Measurements from ENCODE around the gene SBK3.
"Not testable (repeated sequence)": the region's sequence is repeated elsewhere in the genome, so short reads cannot be mapped to it uniquely, and the experiment has no call there.

SBK3 gene

DNA sequence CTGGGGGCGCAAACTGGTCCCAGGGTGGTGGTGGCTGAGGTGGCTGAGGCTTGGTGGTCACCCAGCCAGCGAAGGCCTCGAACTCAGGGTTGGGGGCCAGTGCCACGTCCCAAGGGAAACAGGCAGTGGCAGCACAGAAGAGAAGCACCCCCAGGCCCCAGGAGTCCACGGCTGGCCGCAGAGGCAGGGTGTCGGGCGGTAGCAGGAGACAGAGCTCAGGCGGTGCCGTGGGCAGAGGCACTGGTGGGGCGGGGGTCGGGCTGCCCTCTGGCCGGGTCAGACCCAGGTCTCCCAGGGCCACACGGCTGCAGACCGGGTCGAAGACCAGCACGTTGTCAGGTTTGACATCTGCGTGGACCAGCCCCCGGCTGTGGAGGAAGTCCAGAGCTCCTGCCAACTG, 4.3 kb downstream of the SBK3 start:
- DNase-seq (ENCODE audit: low read depth in 2 of 3, low spot score in 1 of 3) = no peak

DNA sequence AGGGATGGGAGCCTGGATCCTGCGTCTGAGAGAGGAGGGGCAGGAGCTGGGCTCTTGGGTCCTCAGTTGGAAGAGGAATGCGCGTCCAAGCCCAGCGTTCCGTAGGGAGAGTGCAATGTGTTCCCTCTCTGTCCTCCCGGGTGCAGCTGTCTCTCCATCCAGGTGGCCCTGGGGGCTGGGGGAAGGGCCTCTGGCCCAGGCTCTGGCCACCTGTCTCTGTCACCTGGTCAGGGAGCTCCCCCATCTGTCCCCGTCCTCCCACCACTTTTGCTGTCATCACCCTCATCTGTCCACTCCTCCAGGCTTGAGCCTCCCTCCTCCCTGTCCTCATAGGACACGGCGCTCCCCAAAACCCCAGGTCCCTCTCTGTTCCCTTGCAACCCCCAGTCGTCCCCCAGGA, 4.7 kb downstream of the SBK3 start:
- no peak for DNase-seq (ENCODE audit: low read depth in 2 of 3, low spot score in 1 of 3)

DNA sequence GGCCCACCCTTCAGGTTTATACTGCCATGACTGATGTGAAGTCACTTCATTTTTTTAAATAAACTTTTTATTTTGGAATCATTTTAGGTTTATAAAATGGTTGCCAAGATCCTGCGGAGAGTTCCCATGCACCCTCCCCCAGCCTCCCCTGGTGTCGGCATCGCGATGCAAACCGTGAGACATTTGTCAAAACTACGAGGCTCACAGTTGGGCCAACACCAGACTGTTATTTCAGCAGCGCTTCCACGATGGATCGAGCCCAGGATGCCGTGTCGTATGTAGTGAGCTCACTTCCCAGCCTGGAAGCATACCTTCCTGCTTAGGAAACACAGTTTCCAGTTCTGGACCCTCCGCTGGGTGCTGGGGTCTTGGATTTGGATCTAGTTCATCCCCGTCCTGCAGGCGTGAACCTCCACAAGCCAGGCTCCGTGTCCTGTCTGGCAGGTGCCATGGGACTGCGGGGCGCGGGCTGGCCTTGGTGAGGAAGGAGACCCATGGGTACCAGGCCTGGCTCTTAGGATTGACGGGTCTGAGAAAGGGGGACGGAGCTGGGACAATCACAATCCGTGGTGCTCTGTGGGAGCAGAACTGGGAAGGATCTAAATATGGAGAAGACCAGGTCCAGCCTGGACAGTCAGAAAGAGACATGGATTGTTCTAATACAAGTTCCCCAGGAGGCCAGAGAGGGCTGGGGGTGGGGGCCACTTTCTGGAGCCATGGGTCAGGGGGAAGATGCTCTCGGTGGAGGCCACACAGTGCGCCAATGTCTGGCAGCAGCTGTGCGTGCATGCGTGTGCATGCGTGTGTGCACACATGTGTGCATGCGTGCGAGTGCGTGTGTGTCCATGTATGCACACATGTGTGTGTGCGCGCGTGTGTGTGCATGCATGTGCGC, 6.0 kb downstream of the SBK3 start:
- no peak for DNase-seq (ENCODE audit: low read depth in 2 of 3, low spot score in 1 of 3)

DNA sequence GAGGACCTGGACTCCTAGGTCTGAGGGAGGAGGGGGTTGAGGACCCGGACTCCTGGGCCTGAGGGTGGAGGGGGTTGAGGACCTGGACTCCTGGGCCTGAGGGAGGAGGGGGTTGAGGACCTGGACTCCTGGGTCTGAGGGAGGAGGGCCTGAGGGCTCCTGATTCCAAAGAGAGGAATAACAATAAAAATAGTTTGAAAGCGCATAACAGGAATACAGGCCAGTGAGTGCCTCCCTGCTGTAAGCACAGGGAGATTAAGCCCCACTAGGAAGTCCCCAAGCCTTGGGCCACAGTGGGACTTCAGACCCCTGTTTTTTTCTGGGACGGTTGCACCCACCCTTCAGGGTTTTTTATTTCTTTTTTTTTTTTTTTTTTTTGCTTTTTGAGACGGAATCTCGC, 7.2 kb downstream of the SBK3 start:
- no peak for DNase-seq (ENCODE audit: low read depth in 2 of 3, low spot score in 1 of 3)

DNA sequence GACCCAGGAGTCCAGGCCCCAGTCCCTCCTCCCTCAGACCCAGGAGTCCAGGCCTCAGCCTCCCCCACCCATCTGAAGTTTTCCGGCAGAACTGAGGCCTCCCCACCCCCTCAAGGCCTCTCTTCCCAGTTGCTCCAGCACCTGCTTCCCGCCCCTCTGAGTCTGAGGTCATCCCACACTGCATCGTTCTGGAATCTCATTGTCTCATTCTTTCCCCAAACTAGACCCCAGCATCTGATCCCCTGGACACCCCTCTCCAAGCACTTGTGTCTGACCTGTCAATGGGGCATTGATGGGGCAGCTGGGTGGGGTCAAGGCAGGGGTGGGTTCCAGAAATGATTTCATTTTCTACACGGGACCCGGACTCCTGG, 7.6 kb downstream of the SBK3 start:
- DNase-seq (ENCODE audit: low read depth in 2 of 3, low spot score in 1 of 3) = no peak

DNA sequence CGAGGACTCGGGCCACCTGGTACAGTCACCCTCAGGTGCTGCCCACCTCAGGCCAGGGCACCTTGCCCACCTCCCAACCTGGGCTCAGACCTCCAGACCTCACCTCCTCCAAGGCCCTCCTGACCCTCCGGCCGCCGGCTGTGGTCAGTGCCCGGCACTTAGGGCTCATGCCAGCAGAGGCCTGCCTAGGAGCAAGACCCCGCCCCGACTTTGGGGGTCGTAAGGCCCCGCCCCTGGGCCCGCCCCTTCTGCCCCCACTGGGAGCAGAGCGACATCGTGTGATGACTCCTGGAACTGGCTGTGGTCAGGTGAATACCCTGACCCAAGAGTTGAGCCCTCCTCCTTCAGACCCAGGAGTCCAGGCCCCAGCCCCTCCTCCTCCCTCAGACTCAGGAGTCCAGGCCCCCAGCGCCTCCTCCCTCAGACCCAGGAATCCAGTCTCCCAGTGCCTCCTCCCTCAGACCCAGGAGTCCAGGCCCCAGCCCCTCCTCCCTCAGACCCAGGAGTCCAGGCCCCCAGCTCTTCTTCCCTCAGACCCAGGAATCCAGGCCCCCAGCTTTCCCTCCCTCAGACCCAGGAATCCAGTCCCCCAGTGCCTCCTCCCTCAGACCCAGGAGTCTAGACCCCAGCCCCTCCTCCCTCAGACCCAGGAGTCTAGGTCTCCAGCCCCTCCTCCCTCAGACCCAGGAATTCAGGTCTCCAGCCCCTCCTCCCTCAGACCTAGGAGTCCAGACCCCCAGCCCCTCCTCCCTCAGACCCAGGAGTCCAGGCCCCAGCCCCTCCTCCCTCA, 8.2 kb downstream of the SBK3 start, which contains the start of gene SBK2:
Gene SBK2, minus strand, starts transcription at position 183 of the 790 bp plus-strand sequence. CDS start 839 bp downstream, outside the sequence.
- DNase-seq (ENCODE audit: low read depth in 2 of 3, low spot score in 1 of 3) = no peak

DNA sequence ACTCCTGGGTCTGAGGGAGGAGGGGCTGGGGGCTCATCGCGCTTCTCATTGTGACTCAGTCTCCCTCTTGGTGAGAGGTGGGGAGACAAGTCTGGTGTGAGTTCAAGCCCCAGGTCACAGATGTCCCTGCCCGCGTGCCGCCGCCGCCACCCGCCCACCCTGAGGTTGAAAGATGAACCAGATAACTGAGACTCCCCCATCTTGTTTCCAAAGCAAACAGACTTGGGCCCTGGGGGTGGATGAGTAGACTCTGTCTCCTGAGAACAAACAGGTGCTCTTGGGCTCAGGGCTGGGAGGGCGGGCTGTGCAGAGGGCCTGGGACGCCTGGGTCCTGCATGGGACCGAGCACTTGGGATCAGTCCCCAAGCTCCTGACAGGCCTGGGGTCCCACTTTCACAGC, 9.0 kb downstream of the SBK3 start:
- DNase-seq (ENCODE audit: low read depth in 2 of 3, low spot score in 1 of 3) = no peak

DNA sequence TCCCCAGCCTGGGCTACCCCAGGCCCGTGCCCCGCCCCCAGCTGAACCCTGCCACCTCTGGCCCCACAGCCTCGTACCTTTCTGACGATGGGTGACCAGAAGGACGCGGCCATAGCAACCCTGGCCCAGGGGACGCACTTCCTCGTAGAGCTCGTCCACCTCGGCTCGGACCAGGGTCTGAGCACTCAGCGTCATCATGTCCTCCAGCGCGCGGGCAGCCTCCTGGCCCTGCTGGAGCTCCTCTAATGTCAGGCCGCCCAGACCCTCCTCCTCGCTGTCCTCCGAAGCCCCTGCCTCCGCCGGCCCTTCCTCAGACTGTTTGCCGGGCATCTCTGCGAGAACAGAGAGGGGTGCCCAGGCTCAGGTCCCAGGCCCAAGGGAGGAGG, 9.4 kb downstream of the SBK3 start:
- DNase-seq (ENCODE audit: low read depth in 2 of 3, low spot score in 1 of 3) = no peak

GRCh38 chr19:55535173-55535964, 10.0 kb downstream of the SBK3 start:
- no peak for DNase-seq (ENCODE audit: low read depth in 2 of 3, low spot score in 1 of 3)

DNA sequence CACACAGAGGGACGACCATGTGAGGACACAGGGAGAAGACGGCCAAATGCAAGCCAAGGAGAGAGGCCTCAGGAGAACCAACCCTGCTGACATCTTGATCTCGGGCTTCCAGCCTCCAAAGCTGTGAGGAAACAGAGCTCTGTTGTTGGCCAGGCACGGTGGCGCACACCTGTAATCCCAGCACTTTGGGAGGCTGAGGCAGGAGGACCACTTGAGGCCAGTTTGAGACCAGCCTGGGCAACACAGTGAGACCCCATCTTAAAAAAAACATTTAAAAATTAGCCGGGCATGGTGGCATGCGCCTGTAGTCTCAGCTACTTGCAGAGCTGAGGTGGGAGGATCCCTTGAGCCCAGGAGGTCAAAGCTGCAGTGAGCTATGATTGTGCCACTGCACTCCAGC, 11.1 kb downstream of the SBK3 start:
- DNase-seq (ENCODE audit: low read depth in 2 of 3, low spot score in 1 of 3) = not testable (repeated sequence)

- DNase-seq (ENCODE audit: low read depth in 2 of 3, low spot score in 1 of 3) = no peak
Measured at GRCh38 chr19:55530996-55531395, 14.3 kb downstream of the SBK3 start.

DNA sequence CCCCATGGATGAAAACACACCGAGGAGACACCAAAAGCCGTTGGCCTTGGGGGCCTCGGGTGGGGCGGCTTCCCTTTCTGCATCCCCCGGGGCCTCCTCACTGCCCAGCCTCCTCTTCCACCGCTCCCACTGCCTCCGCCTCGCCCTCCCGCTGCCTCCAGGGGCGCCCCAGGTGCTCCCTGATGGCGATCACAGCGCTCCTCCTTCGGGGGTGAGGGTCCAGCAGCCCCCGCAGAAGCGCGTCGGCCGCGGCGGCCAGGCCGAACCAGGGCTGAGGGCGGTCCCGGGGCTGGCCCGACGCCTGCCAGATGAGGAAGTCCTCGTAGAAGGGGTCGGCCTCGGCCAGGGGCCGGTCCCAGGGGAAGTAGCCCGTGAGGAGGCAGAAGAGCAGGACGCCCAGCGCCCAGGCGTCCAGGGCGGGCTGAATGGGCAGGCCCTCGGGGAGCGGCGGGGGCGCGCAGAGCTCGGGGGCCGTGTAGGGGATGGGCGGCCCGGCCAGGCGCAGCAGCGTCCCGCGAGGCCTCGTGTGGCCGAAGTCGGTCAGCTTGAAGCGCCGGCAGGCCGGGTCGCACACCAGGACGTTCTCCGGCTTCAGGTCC, 15.6 kb downstream of the SBK3 start:
- DNase-seq (ENCODE audit: low read depth in 2 of 3, low spot score in 1 of 3) = no peak

DNA sequence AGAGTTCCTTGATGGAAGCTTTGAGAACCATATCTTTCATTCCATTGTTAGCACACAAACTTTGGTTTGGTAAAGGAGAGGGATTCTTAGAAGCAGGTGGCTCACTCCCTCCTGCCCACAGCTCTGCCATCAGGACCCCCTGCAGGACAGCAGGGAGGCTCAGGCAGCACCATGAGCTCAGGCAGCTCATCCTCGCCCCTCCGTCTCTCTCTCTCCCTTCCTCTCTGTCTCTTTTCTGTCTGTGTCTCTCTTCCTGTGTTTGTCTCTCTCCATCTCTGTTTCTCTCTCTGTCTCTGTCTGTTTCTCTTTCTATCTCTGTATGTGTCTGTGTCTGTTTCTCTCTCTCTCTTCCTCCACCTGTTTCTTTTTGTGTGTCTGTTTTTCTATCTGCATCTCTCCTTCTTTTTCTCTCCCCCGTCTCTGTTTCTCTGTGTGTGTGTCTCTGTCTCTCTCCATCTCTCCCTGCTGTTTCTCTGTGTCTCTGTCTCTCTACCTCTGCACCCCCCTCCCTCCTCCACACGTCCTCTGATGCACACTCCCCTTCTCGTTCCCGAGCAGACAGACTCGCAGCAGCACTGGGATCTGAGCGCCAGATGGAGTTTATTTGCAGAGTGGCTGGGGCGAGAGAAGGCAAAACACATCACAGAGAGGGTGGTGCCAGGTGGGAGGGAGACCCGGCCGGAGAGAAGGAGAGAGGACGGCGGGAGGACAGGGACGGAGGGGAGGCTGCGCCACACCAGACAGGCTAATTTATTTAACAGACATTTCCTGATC, 17.1 kb downstream of the SBK3 start:
- DNase-seq (ENCODE audit: low read depth in 2 of 3, low spot score in 1 of 3) = no peak

DNA sequence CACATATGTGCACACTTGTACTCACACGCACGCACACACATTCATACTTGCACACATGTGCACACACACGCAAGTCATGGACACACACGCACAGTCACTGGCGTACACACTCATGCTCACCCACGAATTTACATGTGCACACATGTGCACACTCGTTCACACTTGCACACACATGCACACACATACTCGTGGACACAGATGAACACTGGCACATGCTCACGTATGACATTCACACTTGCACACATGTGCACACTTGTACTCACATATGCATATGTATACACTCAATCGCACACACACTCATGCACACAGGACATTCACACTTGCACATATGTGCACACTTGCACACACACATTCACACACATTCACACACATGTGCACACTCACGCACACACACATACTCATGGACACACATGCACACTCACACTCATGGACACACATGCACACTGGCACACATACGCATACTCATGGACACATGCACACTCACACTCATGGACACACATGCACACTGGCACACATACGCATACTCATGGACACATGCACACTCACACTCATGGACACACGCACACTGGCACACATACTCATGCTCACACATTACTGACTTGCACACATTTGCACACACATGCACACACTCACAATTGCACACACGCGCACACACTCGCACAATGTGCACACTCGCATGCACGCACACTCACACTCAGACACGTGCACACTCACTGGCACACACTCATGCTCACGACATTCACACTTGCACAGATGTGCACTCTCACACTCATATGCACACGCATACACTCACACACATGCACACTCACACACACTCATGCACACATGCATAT, 17.9 kb downstream of the SBK3 start:
- no peak for DNase-seq (ENCODE audit: low read depth in 2 of 3, low spot score in 1 of 3)

DNA sequence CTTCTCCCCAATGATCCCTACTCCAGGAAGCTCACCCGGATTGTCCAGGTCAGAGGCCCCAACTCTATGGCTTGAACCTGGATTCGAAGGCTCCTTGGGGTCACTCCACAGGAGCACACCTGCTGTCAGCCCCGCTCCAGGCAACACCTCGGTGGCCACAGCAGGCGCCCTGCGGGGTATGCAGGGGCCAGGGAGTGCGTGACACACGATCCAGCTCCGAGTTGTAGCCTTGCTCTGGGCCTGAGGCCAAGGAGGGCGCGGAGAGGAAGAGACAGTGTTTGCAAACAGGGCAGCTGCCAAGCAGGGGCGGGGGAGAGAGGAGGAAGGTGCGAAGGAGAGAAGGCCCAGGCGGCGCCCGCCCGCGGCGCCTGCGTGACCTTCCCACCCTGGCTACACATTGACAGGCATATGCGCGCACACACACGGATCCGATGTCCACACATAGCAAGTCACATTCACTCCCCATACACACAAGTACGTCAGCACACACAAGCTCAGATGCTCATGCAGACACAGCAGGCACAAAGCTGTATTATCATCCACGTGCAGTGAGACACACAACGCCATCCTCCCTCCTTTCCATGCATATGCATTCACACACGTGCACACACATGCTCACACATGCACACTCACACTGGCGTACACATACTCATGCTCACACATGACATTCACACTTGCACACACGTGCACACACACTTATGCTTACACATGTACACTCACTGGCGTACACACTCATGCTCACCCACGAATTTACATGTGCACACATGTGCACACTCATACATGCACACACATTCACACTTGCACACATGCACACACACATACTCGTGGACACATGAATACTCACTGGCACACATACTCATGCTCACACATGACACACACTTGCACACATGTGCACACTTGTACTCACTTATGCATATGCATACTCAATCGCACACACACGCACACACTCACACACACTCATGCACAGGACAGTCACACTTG, 18.8 kb downstream of the SBK3 start:
- DNase-seq (ENCODE audit: low read depth in 2 of 3, low spot score in 1 of 3) = no peak

GRCh38 chr19:55525289-55526101, 19.8 kb downstream of the SBK3 start:
- DNase-seq (ENCODE audit: low read depth in 2 of 3, low spot score in 1 of 3) = no peak

GRCh38 chr19:55520691-55521292, 24.6 kb downstream of the SBK3 start:
- no peak for DNase-seq (ENCODE audit: low read depth in 2 of 3, low spot score in 1 of 3)

Measured in stimulated activated CD4-positive, alpha-beta T cell treated with anti-CD3 and anti-CD28 coated beads, Interleukin-12 subunit alpha, Interleukin-12 subunit beta, amount 100 ng/mL, for 48 hours (primary cell).